Stomach (tissue), 4 donors: ENCODE results near the gene AKAP13.

Experiments used
- CTCF ChIP-seq, 7 experiments: fragments of 450-650 bp in 4 of 7; fragments of 200-600 bp in 3 of 7; sonication (generic) in 3 of 7; IDR thresholded peaks; one replicate each; pipeline ENCODE4 v1.5.1; 2016 to 2019; ENCODE audit warnings: antibody characterized with exemption in 7 of 7, control low read depth in 2 of 7, mild to moderate bottlenecking in 1 of 7
- EP300 ChIP-seq: sonication (generic); formaldehyde crosslinking; IDR thresholded peaks from one replicate; pipeline ENCODE4 v1.6.1; 2017; ENCODE audit warnings: antibody characterized with exemption
- POLR2A ChIP-seq, 4 donors: fragments of 450-650 bp; IDR thresholded peaks; one replicate each; pipeline ENCODE4 v1.6.1; 2016; ENCODE audit warnings: antibody characterized with exemption in 4 of 4, control low read depth in 2 of 4, mild to moderate bottlenecking in 1 of 4, moderate library complexity in 1 of 4
- POLR2AphosphoS5 ChIP-seq, 3 donors: sonication (generic); formaldehyde crosslinking; IDR thresholded peaks; one replicate each; pipeline ENCODE4 v1.6.1; 2016; ENCODE audit warnings: antibody characterized with exemption in 3 of 3

- TF ChIP-seq CTCF (IDR thresholded peaks at IDR 0.05) (no peak), POLR2AphosphoS5 (IDR thresholded peaks at IDR 0.05) (no peak), POLR2A (IDR thresholded peaks at IDR 0.05) (no peak), EP300 (no peak)
Measured at GRCh38 chr15:85718981-85719380, 338.6 kb downstream of the AKAP13 start.
